AG09309 (cell line): ENCODE data around the gene CSRP3.
"Not testable (repeated sequence)": the region's sequence is repeated elsewhere in the genome, so short reads cannot be mapped to it uniquely, and the experiment has no call there.

Experiments
- DNase-seq: peaks from one replicate; pipeline ENCODE4 v3.0.0-alpha.2; 2010; ENCODE audit warnings: low read depth
- H3K4me3 ChIP-seq: 2 replicates; pipeline ENCODE4 v1.5.1; 2011; ENCODE audit warnings: mild to moderate bottlenecking, low read depth, low read length, moderate library complexity; ENCODE audit not compliant: control insufficient read depth
- TF ChIP-seq, protein P1 (sequence below): IDR thresholded peaks from 2 replicates; pipeline ENCODE4 v1.5.1; 2011; ENCODE audit warnings: mild to moderate bottlenecking, low read depth, low read length, inconsistent platforms; ENCODE audit not compliant: insufficient read depth, control insufficient read depth; ENCODE audit errors: missing control alignments

Gene CSRP3

DNA sequence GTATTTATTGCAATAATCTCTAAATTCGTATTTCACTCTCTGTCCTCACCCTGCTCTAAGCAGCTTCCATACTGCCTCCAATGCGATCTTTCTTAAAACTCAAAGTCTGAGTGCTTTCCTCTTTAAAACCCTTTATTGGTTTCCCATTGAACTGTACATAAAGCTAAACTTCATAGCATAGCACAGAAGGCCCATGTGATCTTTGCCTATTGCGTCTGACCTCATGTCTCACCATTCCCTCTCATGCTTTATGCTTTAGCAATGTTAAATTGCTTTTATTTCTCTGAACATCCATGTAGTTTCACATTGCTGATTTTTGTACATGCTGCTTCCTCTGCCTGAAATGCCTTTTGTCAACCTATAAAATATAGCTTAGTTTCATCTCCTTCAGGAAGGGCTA is 56.5 kb downstream of the CSRP3 start:
- no peak for DNase-seq
- H3K4me3 ChIP-seq, result no peak overlapping the region
- TF ChIP-seq, protein P1, sequence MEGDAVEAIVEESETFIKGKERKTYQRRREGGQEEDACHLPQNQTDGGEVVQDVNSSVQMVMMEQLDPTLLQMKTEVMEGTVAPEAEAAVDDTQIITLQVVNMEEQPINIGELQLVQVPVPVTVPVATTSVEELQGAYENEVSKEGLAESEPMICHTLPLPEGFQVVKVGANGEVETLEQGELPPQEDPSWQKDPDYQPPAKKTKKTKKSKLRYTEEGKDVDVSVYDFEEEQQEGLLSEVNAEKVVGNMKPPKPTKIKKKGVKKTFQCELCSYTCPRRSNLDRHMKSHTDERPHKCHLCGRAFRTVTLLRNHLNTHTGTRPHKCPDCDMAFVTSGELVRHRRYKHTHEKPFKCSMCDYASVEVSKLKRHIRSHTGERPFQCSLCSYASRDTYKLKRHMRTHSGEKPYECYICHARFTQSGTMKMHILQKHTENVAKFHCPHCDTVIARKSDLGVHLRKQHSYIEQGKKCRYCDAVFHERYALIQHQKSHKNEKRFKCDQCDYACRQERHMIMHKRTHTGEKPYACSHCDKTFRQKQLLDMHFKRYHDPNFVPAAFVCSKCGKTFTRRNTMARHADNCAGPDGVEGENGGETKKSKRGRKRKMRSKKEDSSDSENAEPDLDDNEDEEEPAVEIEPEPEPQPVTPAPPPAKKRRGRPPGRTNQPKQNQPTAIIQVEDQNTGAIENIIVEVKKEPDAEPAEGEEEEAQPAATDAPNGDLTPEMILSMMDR, result no peak

DNA sequence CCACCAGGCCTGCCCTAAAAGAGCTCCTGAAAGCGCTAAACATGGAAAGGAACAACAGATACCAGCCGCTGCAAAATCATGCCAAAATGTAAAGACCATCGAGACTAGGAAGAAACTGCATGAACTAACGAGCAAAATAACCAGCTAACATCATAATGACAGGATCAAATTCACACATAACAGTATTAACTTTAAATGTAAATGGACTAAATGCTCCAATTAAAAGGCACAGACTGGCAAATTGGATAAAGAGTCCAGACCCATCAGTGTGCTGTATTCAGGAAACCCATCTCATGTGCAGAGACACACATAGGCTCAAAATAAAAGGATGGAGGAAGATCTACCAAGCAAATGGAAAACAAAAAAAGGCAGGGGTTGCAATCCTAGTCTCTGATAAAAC is 64.9 kb downstream of the CSRP3 start:
- not testable (repeated sequence) for H3K4me3 ChIP-seq

DNA sequence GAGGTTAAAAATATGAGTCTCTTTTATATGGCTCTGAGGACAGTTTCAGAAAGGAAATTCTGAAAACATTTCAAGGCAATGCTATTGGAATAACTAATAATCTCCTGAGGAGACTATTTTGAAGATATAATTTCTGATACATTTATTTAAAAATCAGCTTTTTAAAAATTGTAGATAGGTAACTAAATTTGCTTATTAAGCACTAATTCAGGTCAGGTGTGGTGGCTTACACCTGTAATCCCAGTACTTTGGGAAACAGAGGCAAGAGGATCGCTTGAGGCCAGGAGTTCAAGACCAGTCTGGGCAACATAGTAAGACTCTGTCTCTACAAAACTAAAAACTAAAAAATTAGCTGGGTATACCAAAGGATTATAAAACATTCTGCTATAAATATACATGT is 67.8 kb downstream of the CSRP3 start:
- no peak for DNase-seq
- H3K4me3 ChIP-seq, result no peak overlapping the region
- TF ChIP-seq, protein P1, result no peak

More for the DNA sequence above, 64.9 kb downstream of the CSRP3 start:
- DNase-seq, result not testable (repeated sequence)
